ENCODE results near the gene CEP57L1.

Gene CEP57L1

DNA sequence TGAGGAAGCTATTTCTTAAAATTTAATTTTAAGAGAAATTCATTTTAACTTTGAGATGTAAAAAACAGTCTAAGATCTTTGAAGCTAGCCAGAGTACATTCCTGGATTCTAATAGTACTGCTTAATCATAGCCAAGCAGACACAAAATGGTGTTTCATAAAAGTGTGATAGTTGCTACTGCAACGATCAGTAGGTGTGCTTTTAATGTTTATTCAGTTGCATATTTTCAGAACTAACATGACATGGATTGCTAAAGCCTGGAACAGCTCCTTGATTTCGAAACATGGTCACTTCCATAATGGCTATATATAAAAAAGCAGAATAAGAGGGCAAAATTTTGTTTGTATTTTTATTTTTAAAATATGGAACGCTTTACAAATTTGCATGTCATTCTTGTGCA, 36.2 kb upstream of the CEP57L1 start:
- no peaks in the 10 kb centered on the region for H3K27me3 Mint-ChIP-seq
- H3K4me1 Mint-ChIP-seq (ENCODE audit: low read depth), result peaks cover 28% of the 10 kb centered on the region
- no peak overlapping the region for H3K4me3 Mint-ChIP-seq
- no peak overlapping the region for H3K27ac Mint-ChIP-seq
- H3K9me3 Mint-ChIP-seq, result no peaks in the 10 kb centered on the region
- H3K36me3 Mint-ChIP-seq (ENCODE audit: low read depth), result no peaks in the 10 kb centered on the region
- intact Hi-C loops (cut with micrococcal nuclease), result loop anchor here (10.0 kb wide), 1 partner anchor 54 kb away; no protein-coding TSS in a partner anchor

DNA sequence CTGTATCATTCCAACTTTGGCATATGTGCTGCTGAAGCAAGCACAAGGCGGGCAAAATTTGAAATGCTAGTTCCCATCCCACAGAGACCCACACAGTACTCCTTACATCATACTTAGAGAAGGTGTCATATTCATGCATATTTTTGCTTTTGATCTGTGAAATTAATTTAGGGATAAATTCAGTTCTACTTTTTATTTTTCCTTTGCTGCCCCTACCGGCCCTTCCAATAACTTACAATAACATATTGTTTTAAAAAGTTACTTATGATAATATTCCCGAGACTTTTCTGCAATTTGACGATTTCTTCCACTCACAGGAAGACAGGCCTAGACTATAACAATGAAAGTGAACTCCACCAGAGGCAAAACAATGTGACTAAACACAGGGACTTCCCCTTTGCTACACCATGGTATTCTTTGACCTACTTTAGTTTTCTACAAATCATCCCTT, 35.7 kb upstream of the CEP57L1 start:
- peaks cover 28% of the 10 kb centered on the region for H3K4me1 Mint-ChIP-seq (ENCODE audit: low read depth)
- H3K27ac Mint-ChIP-seq, result peak overlapping the region; percentile 38
- H3K9me3 Mint-ChIP-seq, result no peaks in the 10 kb centered on the region
- intact Hi-C loops (cut with micrococcal nuclease), result loop anchor here (10.0 kb wide), 1 partner anchor 55 kb away; no protein-coding TSS in a partner anchor
- H3K27me3 Mint-ChIP-seq, result no peaks in the 10 kb centered on the region
- no peak overlapping the region for H3K4me3 Mint-ChIP-seq
- H3K36me3 Mint-ChIP-seq (ENCODE audit: low read depth), result no peaks in the 10 kb centered on the region

DNA sequence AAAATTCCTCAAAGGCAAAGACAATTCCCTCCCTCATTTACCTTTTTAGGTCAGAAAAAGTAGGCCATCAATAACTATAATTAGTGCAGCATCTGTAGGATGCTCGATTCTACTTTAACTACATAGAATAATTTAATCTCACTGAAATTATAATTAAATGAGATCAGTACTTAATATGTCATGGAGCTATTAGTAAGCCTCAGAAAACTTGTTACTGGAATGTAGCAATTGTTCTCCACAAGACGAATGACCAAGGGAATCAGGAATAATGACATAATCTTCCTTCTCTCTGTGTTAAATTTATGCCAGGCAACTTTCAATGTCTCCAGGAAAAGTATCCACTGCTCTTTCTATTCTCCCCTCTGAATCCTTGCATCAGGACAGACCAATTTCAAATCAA, 34.7 kb upstream of the CEP57L1 start:
- Mint-ChIP-seq H3K4me1 (ENCODE audit: low read depth) (peaks cover 34% of the 10 kb centered on the region), H3K36me3 (ENCODE audit: low read depth) (no peaks in the 10 kb centered on the region), H3K9me3 (no peaks in the 10 kb centered on the region), H3K27me3 (no peaks in the 10 kb centered on the region), H3K4me3 (no peak overlapping the region), H3K27ac (no peak overlapping the region)
- intact Hi-C loops (cut with micrococcal nuclease), result no loop called here

DNA sequence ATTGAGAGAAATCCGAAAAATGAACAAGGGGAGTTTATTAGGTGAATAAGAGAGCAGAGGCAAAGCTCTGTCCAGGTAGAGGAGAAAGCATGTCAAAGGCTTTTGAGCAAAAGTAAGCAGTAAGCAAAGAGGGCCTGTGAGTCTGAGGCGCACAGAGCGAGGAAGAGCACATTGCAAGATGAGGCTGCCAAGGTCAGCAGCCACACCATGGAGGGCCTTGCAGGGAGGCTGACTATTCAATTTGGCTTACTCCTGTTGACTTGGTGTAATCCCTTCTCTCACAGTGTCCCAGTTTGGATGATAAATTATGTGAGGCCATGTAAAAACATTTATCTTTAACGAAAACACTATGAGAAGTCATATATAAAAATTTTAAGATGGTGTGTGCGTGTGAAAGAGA, 33.1 kb upstream of the CEP57L1 start:
- no peaks in the 10 kb centered on the region for H3K9me3 Mint-ChIP-seq
- no peak overlapping the region for H3K27ac Mint-ChIP-seq
- H3K27me3 Mint-ChIP-seq, result peaks cover 2% of the 10 kb centered on the region
- intact Hi-C loops (cut with micrococcal nuclease), result no loop called here
- H3K36me3 Mint-ChIP-seq (ENCODE audit: low read depth), result no peaks in the 10 kb centered on the region
- peaks cover 28% of the 10 kb centered on the region for H3K4me1 Mint-ChIP-seq (ENCODE audit: low read depth)
- H3K4me3 Mint-ChIP-seq, result no peak overlapping the region

GRCh38 chr6:109062767-109063352, 32.4 kb upstream of the CEP57L1 start:
- H3K9me3 Mint-ChIP-seq, result no peaks in the 10 kb centered on the region
- intact Hi-C loops (cut with micrococcal nuclease), result no loop called here
- H3K27me3 Mint-ChIP-seq, result peaks cover 2% of the 10 kb centered on the region
- peaks cover 28% of the 10 kb centered on the region for H3K4me1 Mint-ChIP-seq (ENCODE audit: low read depth)
- no peak overlapping the region for H3K4me3 Mint-ChIP-seq
- H3K36me3 Mint-ChIP-seq (ENCODE audit: low read depth), result no peaks in the 10 kb centered on the region
- H3K27ac Mint-ChIP-seq, result no peak overlapping the region

DNA sequence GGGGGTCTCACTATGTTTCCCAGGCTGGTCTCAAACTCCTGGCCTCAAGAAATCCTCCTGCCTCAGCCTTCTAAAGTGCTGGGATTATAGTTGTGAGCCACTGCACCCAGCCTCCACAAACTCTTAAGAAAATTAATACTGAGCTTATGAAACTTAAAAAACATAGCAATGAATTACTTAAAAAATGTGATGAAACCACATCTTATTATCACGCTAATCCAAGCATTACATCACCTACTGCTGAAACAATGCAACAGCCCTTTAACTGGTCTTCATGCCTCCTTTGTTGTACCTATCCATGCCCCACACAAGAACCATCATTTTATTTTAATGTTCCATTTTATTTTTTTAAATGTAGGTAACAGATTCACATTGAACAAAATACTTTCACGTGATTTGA, 25.6 kb upstream of the CEP57L1 start:
- H3K27ac Mint-ChIP-seq, result no peak overlapping the region
- H3K27me3 Mint-ChIP-seq, result peaks cover 2% of the 10 kb centered on the region
- H3K4me1 Mint-ChIP-seq (ENCODE audit: low read depth), result peaks cover 7% of the 10 kb centered on the region
- intact Hi-C loops (cut with micrococcal nuclease), result loop anchor here (5.0 to 10.0 kb wide), 2 partner anchors 172 to 285 kb away; no protein-coding TSS in a partner anchor
- no peaks in the 10 kb centered on the region for H3K36me3 Mint-ChIP-seq (ENCODE audit: low read depth)
- no peaks in the 10 kb centered on the region for H3K9me3 Mint-ChIP-seq
- H3K4me3 Mint-ChIP-seq, result no peak overlapping the region

- intact Hi-C loops (cut with micrococcal nuclease), result loop anchor here (5.0 to 10.0 kb wide), 2 partner anchors 174 to 287 kb away; no protein-coding TSS in a partner anchor
- no peak overlapping the region for H3K4me3 Mint-ChIP-seq
- H3K36me3 Mint-ChIP-seq (ENCODE audit: low read depth), result no peaks in the 10 kb centered on the region
- H3K27ac Mint-ChIP-seq, result no peak overlapping the region
- H3K9me3 Mint-ChIP-seq, result no peaks in the 10 kb centered on the region
- H3K4me1 Mint-ChIP-seq (ENCODE audit: low read depth), result peaks cover 6% of the 10 kb centered on the region
- H3K27me3 Mint-ChIP-seq, result peaks cover 2% of the 10 kb centered on the region
Observed at GRCh38 chr6:109071125-109071917, 24.0 kb upstream of the CEP57L1 start.

DNA sequence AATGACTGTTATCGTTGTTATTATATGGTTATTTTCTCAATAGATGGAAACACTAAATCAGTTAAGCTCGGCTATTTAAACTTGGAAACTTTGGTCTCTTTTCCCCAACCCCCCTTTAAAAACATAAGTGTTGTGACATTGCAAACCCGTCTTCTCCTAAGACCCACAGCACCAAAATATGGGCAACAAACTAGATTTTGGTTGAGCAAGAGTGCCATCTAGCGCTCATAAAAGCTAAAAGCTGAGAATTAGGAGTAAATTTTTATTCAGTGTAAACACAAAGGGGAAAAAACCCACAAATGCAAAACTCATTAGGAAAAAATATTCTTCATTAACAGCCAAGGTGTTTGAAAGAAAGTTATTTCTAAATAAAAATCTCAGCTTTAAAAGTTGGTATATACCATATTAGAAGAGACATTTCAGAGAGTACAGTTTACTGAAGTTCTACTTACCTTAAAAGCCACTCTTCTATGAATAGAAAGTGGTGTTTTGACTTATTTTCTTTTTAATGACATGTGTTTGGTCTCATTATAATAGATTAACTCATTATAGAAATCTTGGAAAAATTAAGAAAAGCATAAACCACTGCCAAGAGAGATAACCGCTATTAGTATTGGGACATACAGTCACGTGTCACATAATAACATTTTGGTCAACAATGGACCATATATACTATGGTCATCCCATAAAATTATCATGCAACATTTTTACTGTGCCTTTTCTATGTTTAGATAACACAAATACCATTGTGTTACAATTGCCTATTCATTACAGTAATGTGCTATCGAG, 21.8 kb upstream of the CEP57L1 start:
- Mint-ChIP-seq H3K9me3 (no peaks in the 10 kb centered on the region), H3K36me3 (ENCODE audit: low read depth) (no peaks in the 10 kb centered on the region), H3K27ac (no peak overlapping the region), H3K4me3 (no peak overlapping the region), H3K4me1 (ENCODE audit: low read depth) (peaks cover 10% of the 10 kb centered on the region), H3K27me3 (no peaks in the 10 kb centered on the region)
- intact Hi-C loops (cut with micrococcal nuclease), result loop anchor here (1.0 to 10.0 kb wide), 4 partner anchors 176 to 530 kb away; no protein-coding TSS in a partner anchor

DNA sequence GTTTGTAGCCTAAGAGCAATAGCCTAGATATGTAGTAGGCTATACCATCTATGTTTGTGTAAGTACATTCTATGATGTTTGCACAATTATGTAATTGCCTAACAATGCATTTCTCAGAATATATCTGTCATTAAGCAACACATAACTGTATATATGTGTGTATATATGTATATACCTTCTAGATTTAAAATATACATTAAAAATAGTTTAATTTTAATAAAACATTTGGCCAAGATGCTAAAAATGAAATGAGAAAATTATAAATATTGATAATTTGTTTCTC, 21.2 kb upstream of the CEP57L1 start:
- intact Hi-C loops (cut with micrococcal nuclease), result loop anchor here (5.0 to 10.0 kb wide), 2 partner anchors 177 to 289 kb away; no protein-coding TSS in a partner anchor
- peaks cover 10% of the 10 kb centered on the region for H3K4me1 Mint-ChIP-seq (ENCODE audit: low read depth)
- H3K27me3 Mint-ChIP-seq, result no peaks in the 10 kb centered on the region
- H3K27ac Mint-ChIP-seq, result no peak overlapping the region
- no peaks in the 10 kb centered on the region for H3K9me3 Mint-ChIP-seq
- no peaks in the 10 kb centered on the region for H3K36me3 Mint-ChIP-seq (ENCODE audit: low read depth)
- H3K4me3 Mint-ChIP-seq, result no peak overlapping the region

- H3K36me3 Mint-ChIP-seq (ENCODE audit: low read depth), result no peaks in the 10 kb centered on the region
- H3K9me3 Mint-ChIP-seq, result no peaks in the 10 kb centered on the region
- no peak overlapping the region for H3K4me3 Mint-ChIP-seq
- intact Hi-C loops (cut with micrococcal nuclease), result loop anchor here (10.0 kb wide), 1 partner anchor 291 kb away; no protein-coding TSS in a partner anchor
- peaks cover 10% of the 10 kb centered on the region for H3K4me1 Mint-ChIP-seq (ENCODE audit: low read depth)
- no peak overlapping the region for H3K27ac Mint-ChIP-seq
- no peaks in the 10 kb centered on the region for H3K27me3 Mint-ChIP-seq
Observed at GRCh38 chr6:109075934-109076333, 19.4 kb upstream of the CEP57L1 start.

GRCh38 chr6:109076377-109076776, 18.9 kb upstream of the CEP57L1 start:
- no peak overlapping the region for H3K27ac Mint-ChIP-seq
- intact Hi-C loops (cut with micrococcal nuclease), result loop anchor here (10.0 kb wide), 1 partner anchor 292 kb away; no protein-coding TSS in a partner anchor
- H3K4me3 Mint-ChIP-seq, result no peak overlapping the region
- H3K27me3 Mint-ChIP-seq, result no peaks in the 10 kb centered on the region
- H3K36me3 Mint-ChIP-seq (ENCODE audit: low read depth), result no peaks in the 10 kb centered on the region
- peaks cover 10% of the 10 kb centered on the region for H3K4me1 Mint-ChIP-seq (ENCODE audit: low read depth)
- no peaks in the 10 kb centered on the region for H3K9me3 Mint-ChIP-seq

- Mint-ChIP-seq H3K36me3 (ENCODE audit: low read depth) (no peaks in the 10 kb centered on the region), H3K4me1 (ENCODE audit: low read depth) (peaks cover 11% of the 10 kb centered on the region), H3K27ac (no peak overlapping the region), H3K27me3 (no peaks in the 10 kb centered on the region), H3K4me3 (no peak overlapping the region), H3K9me3 (no peaks in the 10 kb centered on the region)
- intact Hi-C loops (cut with micrococcal nuclease), result loop anchor here (10.0 kb wide), 1 partner anchor 295 kb away; no protein-coding TSS in a partner anchor
Observed at GRCh38 chr6:109079981-109080380, 15.3 kb upstream of the CEP57L1 start.

GRCh38 chr6:109081026-109081425, 14.3 kb upstream of the CEP57L1 start:
- Mint-ChIP-seq H3K27ac (no peak overlapping the region), H3K9me3 (no peaks in the 10 kb centered on the region), H3K36me3 (ENCODE audit: low read depth) (no peaks in the 10 kb centered on the region), H3K4me1 (ENCODE audit: low read depth) (peaks cover 10% of the 10 kb centered on the region), H3K27me3 (no peaks in the 10 kb centered on the region), H3K4me3 (no peak overlapping the region)
- intact Hi-C loops (cut with micrococcal nuclease), result no loop called here

Measured in dendritic cell treated with granulocyte-macrophage colony-stimulating factor and Interleukin-4, amounts not matched to agents 40 ng/mL and 50 ng/mL, for 4 days (primary cell).